ENCODE measurements around the gene CD27.
A peak's percentile ranks its signal among the peaks of the same experiment; 100 is the strongest.
"Not testable (repeated sequence)": the region's sequence is repeated elsewhere in the genome, so short reads cannot be mapped to it uniquely, and the experiment has no call there.

The CD27 gene

DNA sequence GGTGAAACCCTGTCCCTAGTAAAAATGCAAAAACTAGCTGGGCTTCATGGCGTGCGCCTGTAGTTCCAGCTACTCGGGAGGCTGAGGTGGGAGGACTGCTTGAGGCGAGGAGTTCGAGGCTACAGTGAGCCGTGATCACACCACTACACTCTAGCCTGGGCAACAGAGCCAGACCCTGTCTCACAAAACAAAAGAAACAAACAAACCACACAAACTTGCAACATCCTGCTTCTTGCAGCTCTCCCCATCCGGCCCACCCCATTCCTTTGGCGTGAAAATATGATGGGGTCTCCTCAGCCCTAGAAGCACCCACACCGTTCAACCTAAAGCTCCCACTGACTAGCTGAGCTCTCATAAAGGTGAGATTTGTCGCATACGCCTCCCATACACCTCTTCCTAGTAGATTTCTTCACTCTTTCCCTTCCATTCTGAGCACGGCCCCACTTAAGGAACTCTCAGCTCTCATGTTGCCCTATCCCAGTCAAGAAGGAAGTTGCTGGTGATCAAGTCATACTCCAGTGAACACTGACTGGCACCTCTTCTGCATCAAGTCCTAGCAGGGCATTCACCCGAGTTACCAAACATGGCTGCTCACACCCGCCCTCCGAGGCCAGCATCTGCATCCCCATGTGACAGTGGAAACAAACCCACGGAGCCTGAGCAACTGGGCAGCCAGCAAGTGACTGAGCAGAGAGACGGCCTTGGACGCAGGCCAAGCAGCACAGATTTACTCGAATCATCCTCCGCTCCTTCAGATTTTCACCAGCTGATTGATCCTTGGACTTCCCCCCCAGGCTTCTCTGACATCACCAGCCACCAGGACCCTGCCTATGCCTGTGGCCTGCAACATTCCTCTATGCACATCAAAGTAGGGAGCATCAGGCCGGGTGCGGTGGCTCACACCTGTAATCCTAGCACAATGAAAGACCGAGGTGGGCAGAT lies 18.9 kb upstream of the CD27 start:
- TF ChIP-seq, protein P1, sequence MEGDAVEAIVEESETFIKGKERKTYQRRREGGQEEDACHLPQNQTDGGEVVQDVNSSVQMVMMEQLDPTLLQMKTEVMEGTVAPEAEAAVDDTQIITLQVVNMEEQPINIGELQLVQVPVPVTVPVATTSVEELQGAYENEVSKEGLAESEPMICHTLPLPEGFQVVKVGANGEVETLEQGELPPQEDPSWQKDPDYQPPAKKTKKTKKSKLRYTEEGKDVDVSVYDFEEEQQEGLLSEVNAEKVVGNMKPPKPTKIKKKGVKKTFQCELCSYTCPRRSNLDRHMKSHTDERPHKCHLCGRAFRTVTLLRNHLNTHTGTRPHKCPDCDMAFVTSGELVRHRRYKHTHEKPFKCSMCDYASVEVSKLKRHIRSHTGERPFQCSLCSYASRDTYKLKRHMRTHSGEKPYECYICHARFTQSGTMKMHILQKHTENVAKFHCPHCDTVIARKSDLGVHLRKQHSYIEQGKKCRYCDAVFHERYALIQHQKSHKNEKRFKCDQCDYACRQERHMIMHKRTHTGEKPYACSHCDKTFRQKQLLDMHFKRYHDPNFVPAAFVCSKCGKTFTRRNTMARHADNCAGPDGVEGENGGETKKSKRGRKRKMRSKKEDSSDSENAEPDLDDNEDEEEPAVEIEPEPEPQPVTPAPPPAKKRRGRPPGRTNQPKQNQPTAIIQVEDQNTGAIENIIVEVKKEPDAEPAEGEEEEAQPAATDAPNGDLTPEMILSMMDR (IDR thresholded peaks at IDR 0.05; ENCODE audit: insufficient read depth, low read depth, low read length, missing control alignments) = no peak
- peak; percentile 90 for DNase-seq (ENCODE audit: low read depth)
- peak overlapping the region; percentile 34 for H3K4me3 ChIP-seq (ENCODE audit: low read depth, low read length)

DNA sequence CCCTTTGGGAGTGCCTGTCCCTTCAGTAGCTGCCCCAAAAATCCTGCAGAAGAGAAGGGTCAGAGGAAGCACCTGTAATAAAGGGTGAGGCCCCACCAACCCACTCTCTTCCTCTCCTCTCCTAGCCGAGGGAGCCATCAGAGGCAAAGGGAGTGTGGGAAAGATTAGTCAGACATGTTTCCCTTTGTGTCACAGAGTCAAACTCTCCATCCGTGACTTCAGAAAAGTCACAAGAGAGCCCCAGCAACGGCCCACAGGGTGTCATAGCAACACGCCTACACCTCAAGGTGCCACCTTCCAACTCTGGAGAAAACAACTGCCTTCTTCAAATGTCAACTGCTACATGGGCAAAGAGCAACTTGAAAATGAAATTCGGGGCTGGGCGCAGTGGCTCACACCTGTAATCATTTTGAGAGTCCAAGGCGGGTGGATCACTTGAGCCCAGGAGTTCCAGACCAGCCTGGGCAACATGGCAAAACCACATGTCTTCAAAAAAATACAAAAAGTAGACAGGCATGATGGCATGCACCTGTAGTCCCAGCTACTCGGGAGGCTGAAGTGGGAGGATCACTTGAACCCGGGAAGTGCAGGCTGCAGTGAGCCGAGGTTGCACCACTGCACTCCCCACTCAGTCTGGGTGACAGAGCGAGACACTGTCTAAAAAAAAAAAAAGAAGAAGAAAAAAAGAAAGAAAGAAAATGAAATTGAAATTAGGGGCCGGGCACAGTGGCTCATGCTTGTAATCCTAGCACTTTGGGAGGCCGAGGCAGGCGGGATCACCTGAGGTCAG lies 17.7 kb upstream of the CD27 start:
- peak overlapping the region; percentile 34 for H3K4me3 ChIP-seq (ENCODE audit: low read depth, low read length)
- DNase-seq (ENCODE audit: low read depth) = peak; percentile 97
- TF ChIP-seq, protein P1 (IDR thresholded peaks at IDR 0.05; ENCODE audit: insufficient read depth, low read depth, low read length, missing control alignments) = no peak

DNA sequence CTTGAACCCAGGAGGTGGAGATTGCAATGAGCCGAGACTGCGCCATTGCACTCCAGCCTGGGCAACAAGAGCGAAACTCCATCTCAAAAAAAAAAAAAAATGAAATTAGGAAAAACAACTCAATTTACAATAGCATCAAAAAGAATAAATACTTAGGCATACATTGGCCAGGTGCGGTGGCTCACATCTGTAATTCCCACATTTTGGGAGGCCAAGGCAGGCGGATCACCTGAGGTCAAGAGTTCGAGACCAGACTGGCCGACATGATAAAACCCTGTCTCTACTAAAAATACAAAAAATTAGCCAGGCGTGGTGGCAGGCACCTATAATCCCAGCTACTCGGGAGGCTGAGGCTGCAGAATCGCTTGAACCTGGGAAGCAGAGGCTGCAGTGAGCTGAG lies 17.0 kb upstream of the CD27 start:
- peak overlapping the region; percentile 8 for H3K4me3 ChIP-seq (ENCODE audit: low read depth, low read length)

DNA sequence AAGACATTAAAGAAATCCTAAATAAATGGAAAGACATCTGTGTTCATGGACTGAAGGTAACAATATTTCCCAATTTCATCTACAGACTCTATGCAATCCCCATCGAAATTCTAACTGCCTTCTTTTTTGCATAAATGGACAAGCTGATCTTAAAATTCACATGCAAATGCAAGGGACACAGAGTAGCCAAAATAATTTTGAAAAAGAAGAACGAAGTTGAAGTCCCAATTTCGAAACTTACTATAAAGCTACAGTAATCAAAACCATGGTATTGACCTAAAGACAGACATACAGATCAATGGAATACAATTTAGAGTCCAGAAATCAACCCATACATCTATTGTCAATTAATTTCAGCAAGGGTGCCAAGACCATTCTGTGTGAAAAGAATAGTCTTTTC lies 16.4 kb upstream of the CD27 start:
- TF ChIP-seq, protein P1 (IDR thresholded peaks at IDR 0.05; ENCODE audit: insufficient read depth, low read depth, low read length, missing control alignments) = no peak
- H3K4me3 ChIP-seq (ENCODE audit: low read depth, low read length) = peak overlapping the region; percentile 8
- DNase-seq (ENCODE audit: low read depth) = peak; percentile 42

More for the DNA sequence above, 17.0 kb upstream of the CD27 start:
- not testable (repeated sequence) for DNase-seq (ENCODE audit: low read depth)

DNA sequence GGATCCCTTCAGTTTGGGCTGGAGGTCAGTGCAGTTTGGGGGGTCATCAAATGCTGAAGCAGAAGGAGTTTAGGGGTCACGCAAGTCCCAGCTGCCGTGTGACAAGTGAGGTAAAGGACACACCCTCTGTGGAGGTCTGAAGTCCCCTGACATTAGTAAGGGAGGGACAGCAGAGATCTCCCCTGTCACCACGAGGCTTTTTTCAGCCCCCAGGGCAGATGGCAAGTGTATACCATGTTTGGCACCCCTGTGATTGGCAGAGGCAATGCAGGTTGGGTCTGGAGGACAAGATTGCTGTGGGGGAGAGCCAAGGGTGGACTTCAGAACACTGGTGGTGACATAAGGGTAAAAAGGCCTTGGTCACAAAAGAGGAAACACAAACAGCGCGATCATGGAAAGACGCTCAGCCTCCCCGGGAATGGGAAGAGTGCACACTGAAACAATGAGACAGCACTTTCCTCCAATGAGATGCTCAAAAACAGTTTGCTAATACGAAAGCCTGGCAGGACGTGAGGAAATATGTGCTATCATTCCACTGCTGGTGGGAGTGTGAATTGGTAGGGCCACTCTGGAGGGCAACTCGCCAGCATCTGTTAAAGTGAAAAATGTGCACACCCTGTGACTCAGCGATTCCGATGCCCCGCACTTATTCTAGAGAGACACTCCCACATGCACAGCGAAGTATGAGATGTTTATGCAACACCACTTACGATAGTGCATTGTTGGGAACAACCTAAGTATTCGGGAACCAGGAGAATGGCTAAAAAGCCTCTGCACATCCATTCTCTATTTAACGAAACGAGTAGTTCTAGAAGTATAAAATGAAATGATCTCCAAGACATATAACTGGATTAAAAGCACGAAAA lies 14.4 kb upstream of the CD27 start:
- TF ChIP-seq, protein P1 (IDR thresholded peaks at IDR 0.05; ENCODE audit: insufficient read depth, low read depth, low read length, missing control alignments) = no peak
- peak overlapping the region; percentile 30 for H3K4me3 ChIP-seq (ENCODE audit: low read depth, low read length)
- peak; percentile 71 for DNase-seq (ENCODE audit: low read depth)

DNA sequence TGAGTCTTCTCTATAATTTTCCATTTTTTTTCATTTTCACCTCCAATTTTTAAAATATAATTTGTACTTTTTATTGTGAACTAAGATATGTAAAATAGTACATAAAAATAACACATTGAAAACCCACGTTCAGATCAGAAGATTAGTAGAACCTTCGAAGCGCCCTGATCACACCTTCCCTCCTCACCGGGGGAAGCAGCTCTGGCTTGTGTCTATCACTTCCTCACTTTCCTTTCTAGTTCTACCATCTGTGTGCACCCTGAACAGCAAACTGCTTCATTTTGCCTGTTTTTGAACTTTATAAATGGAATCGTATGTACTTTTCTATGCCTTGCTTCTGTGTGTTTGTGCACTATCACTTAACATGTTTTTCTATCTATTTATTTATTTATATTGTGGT lies 11.8 kb upstream of the CD27 start:
- peak overlapping the region; percentile 41 for H3K4me3 ChIP-seq (ENCODE audit: low read depth, low read length)
- TF ChIP-seq, protein P1 (IDR thresholded peaks at IDR 0.05; ENCODE audit: insufficient read depth, low read depth, low read length, missing control alignments) = no peak
- peak; percentile 50 for DNase-seq (ENCODE audit: low read depth)

Measured in GM12865 (cell line).